Omental fat pad (tissue), 4 donors: Measurements from ENCODE around the gene LPP. TPM values are rescaled to one million over a fixed set of nuclear protein-coding genes. Genes with fewer than 3 reads are reported as not detected.

Source experiments
- ATAC-seq: fragments of 150-250 bp; one replicate; pipeline ENCODE4 v1.9.1; 2016; ENCODE audit warnings: mild to moderate bottlenecking, moderate library complexity; ENCODE audit not compliant: low FRiP score
- DNase-seq: peaks from one replicate; pipeline ENCODE4 v3.0.0-alpha.2; 2019; ENCODE audit warnings: low spot score
- CTCF ChIP-seq, 3 donors: fragments of 450-650 bp; IDR thresholded peaks; one replicate each; pipeline ENCODE4 v1.5.1; 2016 to 2017; ENCODE audit warnings: antibody characterized with exemption in 3 of 3, mild to moderate bottlenecking in 3 of 3, moderate library complexity in 2 of 3
- total RNA-seq, 4 donors: library from RNA; depleted of rRNA; stranded (reverse); fragments of >200 nt; gene quantifications; one replicate each; pipeline ENCODE4 v1.1.0, GENCODE V29; 2016

LPP gene
- total RNA-seq, 4 donors from 2014 or later = 113 to 302 (median 126) TPM

- ATAC-seq (no peak), DNase-seq (no peak)
- no peak for TF ChIP-seq CTCF (IDR thresholded peaks at IDR 0.05)
These were observed 333.7 kb downstream of the LPP start for GRCh38 chr3:188487652-188488051.

- DNase-seq (no peak), ATAC-seq (no peak)
- TF ChIP-seq CTCF (IDR thresholded peaks at IDR 0.05) = no peak
These were observed 334.8 kb downstream of the LPP start for GRCh38 chr3:188488801-188489200.

- DNase-seq (no peak), ATAC-seq (no peak)
- TF ChIP-seq CTCF (IDR thresholded peaks at IDR 0.05) = no peak
These were observed 335.9 kb downstream of the LPP start for GRCh38 chr3:188489639-188490405.

GRCh38 chr3:188490416-188490815, 336.5 kb downstream of the LPP start:
- TF ChIP-seq CTCF (IDR thresholded peaks at IDR 0.05) = no peak
- DNase-seq (no peak), ATAC-seq (no peak)

GRCh38 chr3:188491276-188491687, 337.3 kb downstream of the LPP start:
- no peak for DNase-seq
- ATAC-seq = no peak
- TF ChIP-seq CTCF (IDR thresholded peaks at IDR 0.05) = no peak

- DNase-seq (no peak), ATAC-seq (no peak)
- TF ChIP-seq CTCF (IDR thresholded peaks at IDR 0.05) = no peak
These were observed 342.4 kb downstream of the LPP start for GRCh38 chr3:188496390-188496789.

GRCh38 chr3:188497021-188497420, 343.1 kb downstream of the LPP start:
- no peak for TF ChIP-seq CTCF (IDR thresholded peaks at IDR 0.05)
- no peak for DNase-seq
- ATAC-seq = no peak
